ENCODE data around the gene PPP4C.
A peak's percentile ranks its signal among the peaks of the same experiment; 100 is the strongest.

PPP4C gene

DNA sequence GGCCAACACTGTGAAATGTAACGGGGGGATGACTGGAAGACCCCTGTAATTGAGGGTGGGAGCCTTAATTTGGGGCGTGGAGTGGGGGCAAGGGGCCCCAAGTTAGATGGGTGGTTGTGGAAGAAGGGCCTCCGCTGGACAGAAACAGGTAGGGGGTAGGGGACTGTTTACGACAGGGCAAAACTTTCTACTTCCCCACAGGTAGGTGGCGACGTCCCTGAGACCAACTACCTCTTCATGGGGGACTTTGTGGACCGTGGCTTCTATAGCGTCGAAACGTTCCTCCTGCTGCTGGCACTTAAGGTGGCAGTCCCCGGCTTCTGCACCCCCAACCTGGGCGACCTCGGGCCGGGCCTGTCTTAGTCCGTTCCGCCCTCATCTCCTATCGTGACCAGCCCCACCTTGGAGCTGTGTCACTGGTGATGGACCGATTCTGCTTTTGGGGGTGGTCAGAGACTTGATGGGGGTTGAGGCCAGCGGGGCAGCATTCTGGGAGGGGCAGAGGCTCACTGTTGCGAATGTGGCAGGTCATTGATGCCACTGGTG, 6.8 kb downstream of the PPP4C start:
- DNase-seq (ENCODE audit: low read depth), result no peak

DNA sequence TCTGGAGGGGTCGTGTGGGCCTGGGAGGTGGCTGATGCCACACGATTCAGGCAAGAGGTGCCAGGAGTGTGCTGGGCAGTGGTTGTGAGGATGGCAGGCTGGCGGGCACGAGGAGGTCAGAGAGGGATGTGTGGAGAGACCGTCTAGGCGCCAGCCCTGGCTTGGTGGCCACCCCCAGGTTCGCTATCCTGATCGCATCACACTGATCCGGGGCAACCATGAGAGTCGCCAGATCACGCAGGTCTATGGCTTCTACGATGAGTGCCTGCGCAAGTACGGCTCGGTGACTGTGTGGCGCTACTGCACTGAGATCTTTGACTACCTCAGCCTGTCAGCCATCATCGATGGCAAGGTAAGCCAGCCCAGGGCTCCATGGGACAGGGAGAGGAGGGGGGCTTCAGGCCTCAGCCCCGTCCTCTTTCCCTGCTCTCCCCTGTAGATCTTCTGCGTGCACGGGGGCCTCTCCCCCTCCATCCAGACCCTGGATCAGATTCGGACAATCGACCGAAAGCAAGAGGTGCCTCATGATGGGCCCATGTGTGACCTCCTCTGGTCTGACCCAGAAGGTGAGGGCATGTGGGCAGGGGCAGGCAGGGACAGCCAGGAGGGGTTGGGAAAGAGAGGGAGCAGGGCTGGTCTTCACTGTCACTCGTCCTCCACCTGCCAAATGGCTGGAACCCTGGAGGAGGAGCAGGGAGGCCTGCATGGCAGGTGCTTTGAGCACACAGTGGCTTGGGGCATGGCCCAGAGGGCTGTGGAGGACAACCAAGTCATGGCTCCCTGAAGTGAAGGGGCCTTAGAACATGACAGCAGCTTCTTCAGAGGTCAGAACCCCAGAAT, 7.6 kb downstream of the PPP4C start:
- no peak for DNase-seq (ENCODE audit: low read depth)

DNA sequence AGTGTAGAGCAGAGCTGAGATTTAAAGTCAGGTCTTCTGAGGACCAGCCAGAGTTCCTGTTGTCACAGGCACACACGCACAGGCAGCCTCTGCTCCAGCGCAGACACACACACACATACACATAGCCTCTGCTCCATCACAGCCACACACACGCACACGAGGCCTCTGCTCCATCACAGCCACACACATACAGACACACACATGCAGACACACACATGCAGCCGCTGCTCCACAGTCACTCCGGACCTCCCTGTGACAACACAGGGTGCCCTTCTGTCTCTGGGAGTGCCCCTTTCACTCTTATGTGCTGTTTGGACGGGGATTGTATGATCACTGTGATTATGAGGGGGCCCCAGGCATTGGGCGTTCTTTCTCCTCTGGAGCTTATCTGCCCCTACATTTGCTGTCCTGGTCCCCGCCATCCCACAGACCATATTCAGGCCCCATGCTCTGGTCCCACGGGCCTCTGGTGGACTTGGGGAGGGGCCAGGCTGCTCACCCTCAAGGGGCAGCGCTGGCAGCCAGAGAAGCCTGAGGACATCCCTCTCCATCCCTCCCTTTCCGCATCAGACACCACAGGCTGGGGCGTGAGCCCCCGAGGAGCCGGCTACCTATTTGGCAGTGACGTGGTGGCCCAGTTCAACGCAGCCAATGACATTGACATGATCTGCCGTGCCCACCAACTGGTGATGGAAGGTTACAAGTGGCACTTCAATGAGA, 8.5 kb downstream of the PPP4C start:
- DNase-seq (ENCODE audit: low read depth), result no peak

DNA sequence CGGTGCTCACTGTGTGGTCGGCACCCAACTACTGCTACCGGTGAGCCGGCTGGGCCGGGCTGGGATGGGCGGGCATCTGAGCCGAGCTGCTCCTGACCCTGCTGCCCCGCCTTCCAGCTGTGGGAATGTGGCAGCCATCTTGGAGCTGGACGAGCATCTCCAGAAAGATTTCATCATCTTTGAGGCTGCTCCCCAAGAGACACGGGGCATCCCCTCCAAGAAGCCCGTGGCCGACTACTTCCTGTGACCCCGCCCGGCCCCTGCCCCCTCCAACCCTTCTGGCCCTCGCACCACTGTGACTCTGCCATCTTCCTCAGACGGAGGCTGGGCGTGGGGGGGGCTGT, 9.0 kb downstream of the PPP4C start:
- no peak for DNase-seq (ENCODE audit: low read depth)

DNA sequence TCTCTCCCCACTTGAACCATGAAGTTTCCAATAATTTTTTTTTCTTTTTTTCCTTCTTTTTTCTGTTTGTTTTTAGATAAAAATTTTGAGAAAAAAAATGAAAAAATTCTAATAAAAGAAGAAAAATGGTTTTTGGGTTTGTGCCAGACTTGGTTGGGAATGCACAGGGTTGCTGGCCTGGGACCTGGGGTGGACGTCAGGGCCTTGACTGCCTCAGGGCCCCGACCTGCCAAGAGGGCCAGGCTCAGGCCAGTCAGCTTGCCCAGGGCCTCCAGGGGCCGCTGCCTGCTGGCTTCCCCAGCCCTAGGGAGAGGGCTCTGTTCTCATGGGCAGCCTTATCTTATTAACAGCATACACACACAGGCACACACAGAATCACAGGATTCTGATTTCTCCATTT, 9.5 kb downstream of the PPP4C start:
- no peak for DNase-seq (ENCODE audit: low read depth)

DNA sequence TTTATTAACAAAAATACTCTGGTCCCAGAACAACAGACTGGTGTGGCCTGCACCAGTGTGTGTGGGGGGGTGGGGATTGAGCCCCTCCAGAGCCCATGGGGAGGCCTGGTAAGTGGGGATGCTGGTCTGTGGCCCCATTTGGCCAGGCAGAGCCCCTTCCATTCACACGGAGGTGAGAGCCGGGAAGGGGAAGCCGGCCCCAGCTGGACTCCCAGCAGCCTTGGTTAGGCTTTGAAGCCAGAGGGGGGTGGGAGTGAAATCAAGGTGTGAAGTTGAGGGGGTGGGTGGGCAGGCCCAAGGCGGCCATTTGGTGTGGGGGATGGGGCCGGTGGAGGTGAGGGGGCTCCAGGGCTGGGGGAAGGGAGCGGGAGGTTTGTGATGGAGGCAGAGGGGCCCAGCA, 10.0 kb downstream of the PPP4C start:
- no peak for DNase-seq (ENCODE audit: low read depth)

DNA sequence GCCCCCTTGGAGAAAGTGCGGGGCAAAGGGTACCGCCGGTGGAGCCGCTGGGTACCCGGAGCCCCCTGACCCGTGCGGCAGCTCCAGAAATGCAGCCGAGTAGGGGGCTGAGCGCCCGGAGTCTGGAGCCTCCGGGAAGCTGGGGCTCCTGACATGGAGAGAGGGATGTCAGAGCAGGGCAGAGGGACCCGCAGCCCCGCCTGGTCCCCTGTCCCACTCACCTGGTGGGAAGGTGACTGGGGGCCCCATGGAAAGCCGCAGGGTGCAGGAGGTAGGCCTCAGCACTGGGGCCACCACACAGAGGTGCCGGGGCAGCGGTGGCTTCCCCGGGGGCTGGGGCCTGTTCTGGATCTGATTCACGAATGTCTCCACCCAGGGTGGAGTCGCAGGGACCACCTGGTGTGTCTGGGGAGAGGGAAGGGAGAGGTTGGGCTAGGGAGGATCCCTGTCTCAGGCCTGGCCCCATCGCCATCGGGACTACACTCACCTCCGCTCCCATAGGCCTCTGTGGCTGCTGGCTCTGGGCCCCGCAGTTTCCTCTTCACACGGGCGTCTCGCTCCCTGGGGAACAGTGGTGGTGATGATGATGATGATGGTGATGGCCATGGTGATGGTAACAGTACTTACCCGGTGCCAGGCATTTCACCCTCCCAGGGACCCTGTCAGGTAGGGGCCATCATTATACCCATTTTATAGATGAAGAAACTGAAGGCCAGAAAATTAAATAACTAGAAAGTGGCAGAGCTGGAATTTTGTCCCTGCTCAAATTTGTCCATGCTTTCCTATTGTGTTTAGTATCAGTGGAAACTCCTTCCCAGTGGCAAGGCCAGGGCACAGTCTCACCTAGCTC, 10.7 kb downstream of the PPP4C start:
- DNase-seq (ENCODE audit: low read depth), result no peak

DNA sequence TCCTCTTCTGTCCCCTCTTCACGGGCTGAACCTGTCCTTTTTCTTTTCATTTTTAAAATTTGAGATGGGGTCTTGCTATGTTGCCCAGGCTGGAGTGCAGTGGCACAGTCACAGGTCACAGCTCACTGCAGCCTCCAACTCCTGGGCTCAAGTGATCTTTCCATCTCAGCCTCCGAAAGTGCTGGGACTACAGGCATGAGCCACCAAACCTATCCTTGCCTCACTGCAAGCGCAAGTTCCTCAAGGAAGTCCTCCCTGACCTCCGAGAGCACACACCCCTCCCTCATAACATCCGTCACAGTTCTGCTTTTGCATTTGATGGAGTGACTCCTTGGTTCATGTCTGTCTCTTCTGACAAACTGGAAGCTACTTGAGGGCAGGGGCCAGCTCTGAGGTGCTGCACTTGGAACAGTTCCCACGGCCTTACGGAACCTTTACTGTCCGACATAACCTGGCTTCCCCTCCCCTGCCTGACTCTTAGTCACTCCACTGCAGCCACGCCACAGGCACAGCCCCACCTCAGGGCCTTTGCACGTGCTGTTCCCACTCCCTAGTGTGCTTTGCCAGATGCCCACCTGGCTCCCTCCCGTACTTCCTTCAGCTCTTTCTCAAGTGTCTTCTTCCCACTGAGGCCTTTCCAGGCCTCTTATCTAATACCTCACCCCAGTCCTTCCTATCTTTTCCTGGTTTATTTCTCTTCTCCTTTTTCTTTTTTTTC, 11.5 kb downstream of the PPP4C start:
- no peak for DNase-seq (ENCODE audit: low read depth)

DNA sequence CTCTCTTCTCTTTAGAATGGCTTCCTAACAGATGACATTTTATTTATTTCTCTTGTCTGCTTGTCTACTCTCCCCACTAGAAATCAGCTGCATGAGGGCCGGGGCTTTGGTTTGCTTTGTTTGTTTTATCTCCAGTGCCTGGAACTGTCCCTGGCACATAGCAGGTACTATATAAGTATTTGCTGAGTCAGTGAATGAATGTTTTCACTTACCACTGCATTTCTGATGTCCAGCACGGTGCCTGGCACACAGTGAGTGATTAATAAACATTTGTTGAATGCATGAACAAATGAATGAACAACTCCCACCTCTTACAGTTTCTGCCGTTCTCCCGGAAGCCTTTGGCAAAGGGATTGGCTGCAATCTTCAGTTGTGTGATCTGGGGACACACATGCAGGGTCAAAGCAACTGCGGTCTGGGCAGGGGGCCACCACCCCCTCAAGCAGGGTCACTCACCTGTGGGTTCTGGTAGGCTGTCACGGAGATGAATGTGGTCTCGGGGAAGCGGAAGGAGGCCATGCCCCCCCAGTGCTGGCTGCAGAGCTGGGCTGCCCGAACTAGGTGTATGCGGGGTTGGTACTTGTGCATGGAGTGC, 12.5 kb downstream of the PPP4C start:
- no peak for DNase-seq (ENCODE audit: low read depth)

DNA sequence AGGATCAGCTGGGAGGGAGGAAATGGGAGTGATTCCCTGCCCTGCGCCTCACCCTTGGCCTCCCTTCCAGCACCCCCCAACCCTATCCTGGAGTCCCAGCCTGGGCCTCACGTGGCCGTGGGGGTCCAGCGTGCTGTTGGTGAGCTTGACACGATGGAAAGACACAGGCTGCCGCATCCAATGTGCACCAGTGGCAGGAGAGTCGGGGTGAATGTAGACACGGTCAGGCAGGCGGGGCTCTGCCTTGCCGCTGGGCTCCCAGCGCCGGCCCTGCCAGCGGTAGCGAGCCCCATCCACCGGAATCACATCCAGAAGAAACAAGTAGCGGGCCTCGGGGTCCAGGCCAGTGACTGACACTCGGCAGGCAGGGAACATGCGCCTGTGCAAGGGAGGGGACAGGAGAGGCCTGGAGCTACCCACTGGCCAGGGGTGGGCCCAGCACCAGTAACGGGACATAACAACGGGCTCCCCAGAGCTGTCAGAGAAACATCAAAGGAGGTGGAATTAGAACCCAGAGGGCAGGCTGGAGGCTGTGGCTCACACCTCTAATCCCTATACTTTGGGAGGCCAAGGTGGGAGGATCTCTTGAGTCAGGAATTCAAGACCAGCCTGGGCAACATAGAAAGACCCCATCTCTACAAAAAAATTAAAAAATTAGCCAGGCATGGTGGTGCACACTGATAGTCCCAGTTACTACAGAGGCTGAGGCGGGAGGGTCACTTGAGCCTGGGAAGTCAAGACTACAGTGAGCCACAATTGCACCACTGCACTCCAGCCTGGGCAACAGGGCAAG, 13.2 kb downstream of the PPP4C start:
- no peak for DNase-seq (ENCODE audit: low read depth)

DNA sequence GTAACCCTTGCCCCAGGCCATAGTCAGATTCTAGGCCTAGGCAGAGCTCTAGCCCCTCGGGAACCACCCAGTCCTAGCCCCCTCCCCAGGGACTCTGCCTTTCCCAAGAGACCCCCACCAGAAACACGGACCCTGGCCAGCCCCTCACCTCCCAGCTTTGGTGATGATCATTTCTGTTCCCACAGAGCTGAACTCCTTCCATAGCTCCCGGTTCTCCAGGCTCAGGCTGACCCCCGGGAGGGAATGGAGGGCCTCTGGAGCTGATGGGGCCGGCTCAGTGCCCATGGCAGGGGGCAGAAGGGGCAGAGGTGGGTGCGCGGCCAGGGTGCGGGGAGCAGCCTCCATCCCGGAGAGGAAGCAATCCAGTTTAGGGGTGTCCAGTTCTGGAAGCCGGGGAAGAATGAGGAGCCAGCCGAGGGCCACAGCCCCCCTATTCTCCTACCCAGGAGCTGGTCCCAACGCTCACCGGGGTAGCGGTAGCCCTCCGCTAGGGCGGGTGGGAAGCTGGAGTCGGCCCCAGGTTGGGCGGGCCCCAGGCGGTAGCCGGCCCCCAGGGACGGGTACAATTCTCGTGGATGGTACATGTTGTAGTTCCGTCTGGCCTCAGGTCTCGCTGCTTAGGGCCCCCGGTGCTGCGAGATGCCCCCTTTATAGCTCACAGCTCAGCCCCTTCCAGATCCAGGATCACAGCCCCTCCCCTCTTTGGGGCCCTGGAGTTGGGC, 15.0 kb downstream of the PPP4C start:
- no peak for DNase-seq (ENCODE audit: low read depth)

DNA sequence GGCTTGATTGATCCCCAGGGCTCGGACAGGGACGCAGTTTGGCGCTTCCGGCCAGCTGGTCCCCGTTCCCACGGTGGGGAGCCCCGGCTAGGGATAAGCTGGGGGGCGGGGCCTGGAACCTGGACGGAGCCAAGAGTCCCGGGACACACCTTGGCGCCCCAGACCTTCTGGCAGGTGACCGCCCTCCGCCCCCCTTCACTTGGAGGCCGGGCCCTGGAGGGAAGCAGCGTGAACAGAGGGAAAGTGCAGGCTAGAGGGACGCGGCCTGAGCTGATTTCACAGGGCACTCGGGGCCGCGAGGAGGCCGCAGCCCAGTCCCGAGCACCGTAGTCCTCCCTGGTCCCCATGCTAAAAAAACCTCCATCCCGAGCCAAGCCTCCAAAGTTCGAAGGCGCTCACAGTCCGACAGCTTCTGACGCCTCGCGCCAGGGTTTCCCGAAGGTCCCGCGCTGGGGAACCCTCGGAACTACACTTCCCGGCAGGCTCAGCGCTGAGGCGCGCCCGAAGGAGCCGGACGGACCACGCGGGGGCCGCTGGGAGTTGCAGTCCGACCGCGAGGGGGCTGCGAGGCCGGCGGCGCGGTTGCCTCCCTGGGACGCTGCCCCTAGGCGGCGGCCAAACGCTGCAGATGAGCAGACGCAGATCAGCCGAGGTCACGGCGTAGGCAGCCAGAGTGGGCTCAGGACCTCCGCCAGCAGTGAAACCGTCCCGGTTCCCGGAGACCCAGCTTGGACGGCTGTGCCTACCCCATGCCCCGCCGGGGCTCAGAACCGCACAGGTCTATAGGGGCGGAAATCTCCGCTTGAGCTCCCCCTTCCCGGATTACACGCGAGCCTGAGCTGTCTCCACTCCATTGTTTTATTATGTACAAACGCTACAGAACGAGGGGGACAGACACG, 15.9 kb downstream of the PPP4C start, which contains the start of gene TBX6:
Gene TBX6, minus strand, starts transcription at position 451 of the 899 bp plus-strand sequence. CDS start 731 bp downstream, outside the sequence.
- peak; percentile 81 for DNase-seq (ENCODE audit: low read depth)

DNA sequence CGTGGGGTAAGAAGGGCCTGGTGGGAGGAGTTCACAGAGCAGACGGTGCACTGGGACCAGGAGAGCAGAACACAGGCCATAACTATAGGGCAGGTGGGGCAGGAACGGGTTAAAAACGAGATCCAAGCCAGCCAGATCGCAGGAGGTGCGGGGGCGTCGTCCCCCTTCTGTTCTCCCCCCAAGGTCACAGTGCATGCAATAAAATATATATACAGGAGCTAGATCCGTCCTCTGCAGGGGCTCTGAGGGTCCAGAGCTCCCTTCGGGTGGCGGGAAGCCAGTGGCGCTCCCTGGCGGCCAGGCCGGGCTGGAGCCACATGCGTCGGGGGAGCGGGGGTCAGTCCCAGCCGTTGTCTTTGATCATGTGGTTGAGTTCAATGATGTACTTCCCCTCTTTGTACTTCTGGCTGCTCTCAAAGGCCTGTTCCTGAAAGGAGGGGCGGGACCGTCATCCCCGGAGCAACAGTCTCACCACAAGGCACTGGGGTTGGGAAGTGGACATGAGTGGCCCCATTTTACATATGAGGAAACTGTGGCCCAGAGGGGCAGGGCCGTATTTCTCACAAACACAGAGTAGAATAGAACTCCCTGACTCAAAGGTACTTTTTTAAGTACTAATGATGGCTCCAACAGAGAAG, 16.7 kb downstream of the PPP4C start:
- peak; percentile 56 for DNase-seq (ENCODE audit: low read depth)

DNA sequence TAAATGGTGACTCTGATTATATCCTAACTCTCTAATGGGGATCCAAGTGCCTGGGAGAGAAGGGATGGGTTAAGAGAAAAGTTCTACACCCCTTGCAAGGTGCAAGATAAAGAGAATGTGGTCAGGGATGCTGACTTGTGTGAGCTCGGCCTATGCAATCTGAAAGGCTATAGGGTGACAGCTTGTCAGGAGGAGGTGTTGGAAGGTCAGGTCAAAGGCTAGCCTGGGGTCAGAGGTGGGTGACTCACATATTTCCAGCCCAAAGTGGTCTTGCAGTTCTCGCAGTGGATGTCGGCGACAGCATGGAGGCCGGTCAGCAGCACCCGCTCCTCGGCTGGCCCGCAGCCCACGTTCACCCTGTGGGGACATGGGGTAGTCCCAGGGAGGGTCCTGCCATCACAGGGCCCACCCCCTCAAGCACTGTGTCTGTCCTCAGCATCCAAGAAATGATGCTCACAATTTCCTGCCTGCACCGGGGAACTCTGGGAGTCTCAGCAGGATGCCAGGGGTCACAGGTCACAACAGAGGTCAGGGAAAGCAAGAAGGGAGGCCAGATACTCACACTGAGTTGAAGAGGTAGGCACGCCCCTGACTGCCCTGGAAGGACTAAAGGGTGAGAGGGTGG, 18.9 kb downstream of the PPP4C start:
- DNase-seq (ENCODE audit: low read depth), result no peak

DNA sequence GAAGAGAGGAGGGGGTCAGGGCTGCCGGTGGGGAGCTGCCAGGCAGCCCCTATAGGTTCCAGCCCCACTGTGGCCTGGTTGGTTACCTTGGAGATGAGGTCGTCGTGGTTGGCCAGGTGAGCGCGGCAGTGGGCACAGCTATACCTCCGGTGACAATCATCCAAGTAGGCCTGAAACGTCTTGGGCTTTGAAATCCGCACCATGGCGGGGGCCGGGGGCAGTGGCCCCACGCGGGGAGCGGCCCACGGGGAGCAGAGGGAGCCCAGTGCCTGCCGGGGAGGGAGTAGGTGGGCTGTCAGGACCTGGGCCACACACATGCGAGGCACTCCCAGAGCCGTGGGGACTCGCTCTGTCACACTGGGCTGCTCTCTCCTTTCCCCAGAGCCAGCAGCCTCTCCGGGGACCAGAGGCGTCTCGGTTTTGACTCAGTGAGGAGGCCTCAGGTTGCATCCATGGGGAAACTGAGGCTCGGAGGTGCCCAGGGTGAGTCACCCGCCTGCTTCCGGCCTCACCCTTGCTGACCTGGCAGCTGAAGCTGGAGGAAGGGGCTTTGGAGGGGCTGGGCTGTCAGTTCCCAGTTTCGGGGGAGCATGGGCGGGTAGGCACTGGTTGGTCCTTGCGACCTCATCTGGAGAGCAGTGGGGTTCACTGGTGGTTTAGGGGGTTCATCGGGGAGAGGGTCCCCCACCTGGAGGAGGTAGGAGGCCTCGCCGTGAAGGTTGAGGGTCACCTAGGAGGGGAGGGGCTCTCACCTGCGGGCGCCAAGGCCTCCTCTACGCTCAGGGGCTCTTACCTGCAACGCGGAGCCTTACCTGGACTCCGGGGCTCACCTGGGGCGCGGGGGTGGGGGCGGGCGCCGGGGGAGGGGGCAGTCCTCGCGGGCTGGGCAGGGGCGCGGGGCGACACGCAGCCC, 19.6 kb downstream of the PPP4C start:
- DNase-seq (ENCODE audit: low read depth), result no peak

DNA sequence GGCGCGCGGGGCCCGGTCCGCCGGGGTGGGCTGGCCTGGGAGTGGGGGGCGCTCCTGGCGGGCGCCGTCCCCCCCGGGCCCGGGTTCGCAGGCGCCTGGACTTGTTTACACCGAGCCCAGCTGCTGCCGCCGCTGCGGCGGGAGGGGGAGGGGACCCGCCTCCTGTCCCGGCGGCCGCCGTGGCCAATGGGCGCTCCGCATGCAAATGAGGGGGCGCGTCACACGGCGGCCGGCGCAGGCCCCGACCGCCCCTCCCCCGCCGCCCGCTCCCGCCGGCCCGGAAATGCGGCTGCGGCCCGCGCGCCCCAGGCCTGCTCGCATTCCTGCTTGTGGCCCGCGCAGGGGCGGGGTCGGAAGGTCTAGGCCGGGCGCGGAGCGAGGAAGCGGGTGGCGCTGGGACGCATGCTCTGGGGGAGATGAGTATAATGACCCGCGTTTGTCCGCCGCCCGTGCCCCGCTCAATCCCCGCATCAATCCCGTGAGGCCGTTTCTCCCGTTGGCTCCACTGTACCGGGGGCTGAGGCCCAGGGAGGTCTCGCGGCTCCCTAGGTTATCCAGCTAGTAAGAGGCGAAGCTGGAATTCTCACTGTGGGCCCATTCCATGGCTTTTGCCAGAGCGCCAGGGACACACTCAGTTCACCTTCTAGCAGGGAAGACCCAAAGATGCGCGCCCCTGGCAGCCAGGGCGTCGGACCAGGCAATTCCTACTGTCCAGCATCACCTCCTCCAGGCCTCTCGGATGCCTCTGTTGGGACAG, 20.5 kb downstream of the PPP4C start, which contains the start of gene YPEL3:
Gene YPEL3, minus strand, starts transcription at position 109 of the 757 bp plus-strand sequence. CDS start 731 bp downstream, outside the sequence.
- peak; percentile 85 for DNase-seq (ENCODE audit: low read depth)

All from amniotic epithelial cell (primary cell).